Measurements from ENCODE around the gene HACD3.

- TF ChIP-seq CTCF (IDR thresholded peaks at IDR 0.05) = no peak
- no peak for TF ChIP-seq POLR2A (IDR thresholded peaks at IDR 0.05; ENCODE audit: low read depth)
- no peak for TF ChIP-seq EP300 (IDR thresholded peaks at IDR 0.05)
Observed at GRCh38 chr15:65595960-65596359, 65.7 kb downstream of the HACD3 start.
